HepG2 (cell line): Measurements from ENCODE around the gene BCL2L1.

Experiments
- EZH2 ChIP-seq: conservative IDR thresholded peaks from 2 replicates; pipeline ENCODE4 v1.6.1; 2012; ENCODE audit warnings: mild to moderate bottlenecking, low read depth, low read length, moderate library complexity
- KDM4B ChIP-seq: sonication (generic); formaldehyde crosslinking; IDR thresholded peaks from 2 replicates; pipeline ENCODE4 v1.4.0; 2020; ENCODE audit warnings: missing genetic modification reagents
- ZNF709 ChIP-seq: sonication (generic); formaldehyde crosslinking; IDR thresholded peaks from 2 replicates; pipeline ENCODE4 v1.5.0; 2020; ENCODE audit warnings: mild to moderate bottlenecking, missing genetic modification reagents

GRCh38 chr20:31699801-31700728, 22.6 kb downstream of the BCL2L1 start:
- TF ChIP-seq KDM4B (CRISPR knock-in tag) (no peak), EZH2 (no peak), ZNF709 (CRISPR knock-in tag) (no peak)
